ENCODE measurements around the gene CDK15. TPM values are rescaled to one million over a fixed set of nuclear protein-coding genes. Genes with fewer than 3 reads are reported as not detected.

CDK15 gene
- not detected in 5 replicates for total RNA-seq (2022; extraction: Qiagen RNA extraction)

DNA sequence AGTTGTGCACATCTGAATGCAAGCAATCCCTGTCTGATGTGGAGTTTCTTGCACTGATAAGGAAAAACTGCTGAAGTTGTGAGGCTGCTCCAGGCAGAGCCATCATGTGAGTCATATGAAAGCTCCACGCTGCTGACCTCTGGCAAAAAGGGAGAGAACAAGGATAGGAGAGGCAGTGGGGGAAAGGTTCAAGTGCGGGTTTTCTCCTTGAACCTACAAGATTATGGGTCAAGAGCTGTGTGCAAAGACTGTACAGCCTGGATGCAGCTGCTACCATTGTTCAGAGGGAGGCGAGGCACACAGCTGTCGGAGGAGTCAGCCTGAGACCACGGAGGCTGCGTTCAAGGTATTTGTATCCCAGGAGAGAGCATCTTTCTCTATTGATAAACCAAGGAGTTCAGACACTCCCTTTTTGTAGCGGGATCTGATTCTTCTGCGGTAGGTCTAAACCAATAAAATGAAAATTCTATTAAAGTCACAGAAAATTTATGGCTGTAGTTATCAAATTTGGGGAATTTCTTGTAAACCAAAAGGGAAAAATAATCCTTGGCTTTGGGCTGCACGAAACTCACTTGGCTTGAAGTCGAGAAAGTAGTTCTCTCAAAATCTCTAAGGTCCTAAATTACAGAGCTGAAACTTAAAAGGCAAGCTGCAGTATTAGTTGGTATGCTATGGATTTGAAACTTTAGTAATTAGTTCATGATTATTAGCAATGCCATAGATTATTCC is at the start of gene CDK15:
CDK15 (plus strand) TSS at position 96 of the 729 bp plus-strand sequence; CDS start at position 224, 128 bp downstream.

GRCh38 chr2:201780674-201781493 is 25.5 kb upstream of the CDK15 start, which contains the start of gene ALS2:
Gene ALS2, minus strand, starts transcription at chr2:201780933. Its CDS starts 12,048 bp downstream, at chr2:201768885.

Other genes starting within 250 kb of the CDK15 start
- 16.9 to 22.4 TPM (median 19.1 TPM) in 5 replicates for gene TMEM237, start 163.0 kb upstream of the CDK15 start, total RNA-seq (2022; extraction: Qiagen RNA extraction)
- gene MPP4, start 107.9 kb upstream of the CDK15 start, total RNA-seq (2022; extraction: Qiagen RNA extraction) = 0.06 to 0.21 TPM (median 0.11 TPM) in 5 replicates
- gene ALS2, start 25.6 kb upstream of the CDK15 start, total RNA-seq (2022; extraction: Qiagen RNA extraction) = 10.6 to 13.8 TPM (median 11.5 TPM) in 5 replicates
- gene FZD7, start 227.3 kb downstream of the CDK15 start, total RNA-seq (2022; extraction: Qiagen RNA extraction) = 5.2 to 7.5 TPM (median 7.0 TPM) in 5 replicates

Data from A549 treated with CORT108297 at 1 μM for 4 hours (cell line).